GDM1 (cell line): ENCODE results near the gene TEX30.
A peak's percentile ranks its signal among the peaks of the same experiment; 100 is the strongest.
"Not testable (repeated sequence)": the region's sequence is repeated elsewhere in the genome, so short reads cannot be mapped to it uniquely, and the experiment has no call there.

Experiments used
- DNase-seq: peaks from one replicate; lab custom pipeline; 2025; lab: John Stamatoyannopoulos, UW

Gene TEX30

GRCh38 chr13:102773441-102774213 lies at the start of gene TEX30:
Gene TEX30, minus strand, starts transcription at chr13:102773786. Its CDS starts 3,760 bp downstream, at chr13:102770026.
- DNase-seq, result peak; percentile 96

- no peak for DNase-seq
Observed at GRCh38 chr13:102817907-102818306, 44.3 kb upstream of the TEX30 start.

GRCh38 chr13:102817241-102817640 lies 43.7 kb upstream of the TEX30 start:
- DNase-seq, result no peak

- no peak for DNase-seq
Observed at GRCh38 chr13:102816708-102817107, 43.1 kb upstream of the TEX30 start.

- no peak for DNase-seq
Observed at GRCh38 chr13:102815788-102816187, 42.2 kb upstream of the TEX30 start.

GRCh38 chr13:102814793-102815192 lies 41.2 kb upstream of the TEX30 start:
- DNase-seq, result no peak

- DNase-seq, result no peak
Observed at GRCh38 chr13:102814025-102814607, 40.5 kb upstream of the TEX30 start.

- DNase-seq, result no peak
Observed at GRCh38 chr13:102812611-102813287, 39.2 kb upstream of the TEX30 start.

GRCh38 chr13:102807699-102808098 lies 34.1 kb upstream of the TEX30 start:
- no peak for DNase-seq

- no peak for DNase-seq
Observed at GRCh38 chr13:102805680-102806079, 32.1 kb upstream of the TEX30 start.

GRCh38 chr13:102800145-102801041 lies 26.8 kb upstream of the TEX30 start:
- DNase-seq, result peak; percentile 86

GRCh38 chr13:102799426-102800144 lies 26.0 kb upstream of the TEX30 start:
- no peak for DNase-seq

GRCh38 chr13:102798581-102799425 lies 25.2 kb upstream of the TEX30 start, which contains the start of the genes BIVM and POGLUT2:
Gene BIVM, plus strand, starts transcription at chr13:102799119. Its CDS starts 8,149 bp downstream, at chr13:102807268.
Gene POGLUT2, minus strand, starts transcription at chr13:102798976. Its CDS starts 306 bp downstream, at chr13:102798670.
- DNase-seq, result peak; percentile 84

GRCh38 chr13:102793611-102794355 lies 20.2 kb upstream of the TEX30 start:
- no peak for DNase-seq

GRCh38 chr13:102792396-102792795 lies 18.8 kb upstream of the TEX30 start:
- DNase-seq, result no peak

- DNase-seq, result no peak
Observed at GRCh38 chr13:102788683-102789082, 15.1 kb upstream of the TEX30 start.

GRCh38 chr13:102784483-102784882 lies 10.9 kb upstream of the TEX30 start:
- no peak for DNase-seq

GRCh38 chr13:102781591-102781990 lies 8.0 kb upstream of the TEX30 start:
- DNase-seq, result no peak

- not testable (repeated sequence) for DNase-seq
Observed at GRCh38 chr13:102780656-102781055, 7.1 kb upstream of the TEX30 start.
